PC-3 (cell line): ENCODE data around the gene RAB33B. TPM values are rescaled to one million over a fixed set of nuclear protein-coding genes. Genes with fewer than 3 reads are reported as not detected.

ENCODE experiments used
- ATAC-seq: fragments of 200-7000 bp; cut with Tn5 transposase; 2 replicates; pipeline ENCODE4 v1.9.1; 2020; ENCODE audit warnings: mild to moderate bottlenecking, moderate library complexity
- BruUV-seq: library from RNA; stranded (reverse); fragments of 400-500 nt; replicated peaks from 2 replicates; lab custom pipeline; 2021; lab: Mats Ljungman, UMichigan
- CTCF ChIA-PET: fragments of 300-600 bp; sonication (Branson Sonifier 250); formaldehyde crosslinking; loops from one replicate; lab custom pipeline; 2022; ENCODE audit warnings: antibody characterized with exemption; lab: Charles Lee
- POLR2A ChIA-PET: fragments of 300-600 bp; sonication (Branson Sonifier 250); formaldehyde crosslinking; loops from one replicate; lab custom pipeline; 2022; ENCODE audit warnings: antibody characterized with exemption; ENCODE audit not compliant: unreplicated experiment; lab: Charles Lee
- DNase-seq: peaks from one replicate; pipeline ENCODE4 v3.0.0-alpha.2; 2015
- H2AFZ ChIP-seq: fragments of 300-600 bp; sonication (generic); 2 replicates; pipeline ENCODE4 v1.6.0; 2016; ENCODE audit warnings: antibody characterized with exemption, low read length
- H3F3A ChIP-seq: fragments of 300-600 bp; sonication (generic); one replicate; pipeline ENCODE4 v1.6.0; 2017; ENCODE audit warnings: antibody characterized with exemption, low read length, control low read depth, mild to moderate bottlenecking; ENCODE audit not compliant: unreplicated experiment
- H3K27ac ChIP-seq: fragments of 300-600 bp; sonication (generic); 2 replicates; pipeline ENCODE4 v1.5.1; 2016; ENCODE audit warnings: mild to moderate bottlenecking, low read length
- H3K27me3 ChIP-seq: fragments of 300-600 bp; sonication (generic); 2 replicates; pipeline ENCODE4 v1.6.1; 2016; ENCODE audit warnings: low read length, mixed read lengths
- H3K36me3 ChIP-seq: fragments of 300-600 bp; sonication (generic); 2 replicates; pipeline ENCODE4 v1.6.1; 2016; ENCODE audit warnings: low read depth, mixed run types, low read length, mixed read lengths
- H3K4me1 ChIP-seq: fragments of 300-600 bp; sonication (generic); 2 replicates; pipeline ENCODE4 v1.5.1; 2016; ENCODE audit warnings: low read length; ENCODE audit not compliant: insufficient read depth
- H3K4me2 ChIP-seq: fragments of 300-600 bp; sonication (generic); 2 replicates; pipeline ENCODE4 v1.6.0; 2016; ENCODE audit warnings: low read length
- H3K4me3 ChIP-seq: fragments of 300-600 bp; sonication (generic); 2 replicates; pipeline ENCODE4 v1.5.1; 2016; ENCODE audit warnings: mild to moderate bottlenecking, low read length, mixed read lengths
- H3K79me2 ChIP-seq: fragments of 300-600 bp; sonication (generic); 2 replicates; pipeline ENCODE4 v1.6.1; 2017; ENCODE audit warnings: low read length, mixed read lengths
- H3K9ac ChIP-seq: fragments of 300-600 bp; sonication (generic); 2 replicates; pipeline ENCODE4 v1.6.0; 2016; ENCODE audit warnings: mild to moderate bottlenecking, low read length
- H3K9me2 ChIP-seq: fragments of 300-600 bp; sonication (generic); replicated peaks from 2 replicates; pipeline ENCODE4 v1.6.1; 2016; ENCODE audit warnings: mixed run types, low read length, mixed read lengths
- H3K9me3 ChIP-seq: fragments of 300-600 bp; sonication (generic); 2 replicates; pipeline ENCODE4 v1.6.1; 2016; ENCODE audit warnings: low read length, mixed read lengths
- H4K20me1 ChIP-seq: fragments of 300-600 bp; sonication (generic); 2 replicates; pipeline ENCODE4 v1.6.1; 2016; ENCODE audit warnings: low read length, mixed read lengths
- EZH2 ChIP-seq: fragments of 300-600 bp; sonication (generic); IDR thresholded peaks from one replicate; pipeline ENCODE4 v1.6.1; 2017; ENCODE audit warnings: antibody characterized with exemption, mild to moderate bottlenecking, low read length; ENCODE audit not compliant: unreplicated experiment
- EZH2phosphoT487 ChIP-seq: fragments of 300-600 bp; sonication (generic); IDR thresholded peaks from 2 replicates; pipeline ENCODE4 v1.6.1; 2018; ENCODE audit warnings: mild to moderate bottlenecking, antibody characterized with exemption, low read length, borderline replicate concordance
- intact Hi-C: fragments of 100-400 bp; cut with micrococcal nuclease; formaldehyde crosslinking; loops from 2 replicates; pipeline ENCODE4 v1.9.0; 2023
- total RNA-seq: library from RNA; depleted of rRNA; stranded (reverse); fragments of >200 nt; gene quantifications from 2 replicates; pipeline ENCODE4 v1.2.3, GENCODE V29; 2014; rRNA removed
- TF ChIP-seq, protein P1 (sequence below): fragments of 300-600 bp; sonication (generic); conservative IDR thresholded peaks from 2 replicates; pipeline ENCODE4 v1.5.1; 2017; ENCODE audit warnings: antibody characterized with exemption, low read depth, mild to moderate bottlenecking, low read length

The RAB33B gene
- total RNA-seq, 1 experiment from 2014 or later = 4.4 TPM

GRCh38 chr4:139525414-139525813 is 71.5 kb downstream of the RAB33B start:
- Histone ChIP-seq H3K9me2 (no peaks in the 10 kb centered on the region), H4K20me1 (no peaks in the 10 kb centered on the region), H3K4me2 (no peak overlapping the region), H3K36me3 (peaks cover 19% of the 10 kb centered on the region), H3K27ac (no peak overlapping the region), H2AFZ (no peak overlapping the region), H3F3A (no peaks in the 10 kb centered on the region), H3K4me3 (no peak overlapping the region), H3K27me3 (no peaks in the 10 kb centered on the region), H3K9ac (no peak overlapping the region), H3K4me1 (peaks cover 23% of the 10 kb centered on the region), H3K9me3 (no peaks in the 10 kb centered on the region), H3K79me2 (no peaks in the 10 kb centered on the region)
- no TSS peak for BruUV-seq
- intact Hi-C loops = no loop called here
- ATAC-seq (no peak), DNase-seq (no peak)
- POLR2A ChIA-PET = no interaction called here
- CTCF ChIA-PET = no interaction called here
- TF ChIP-seq EZH2phosphoT487 = no peak
- TF ChIP-seq, protein P1, sequence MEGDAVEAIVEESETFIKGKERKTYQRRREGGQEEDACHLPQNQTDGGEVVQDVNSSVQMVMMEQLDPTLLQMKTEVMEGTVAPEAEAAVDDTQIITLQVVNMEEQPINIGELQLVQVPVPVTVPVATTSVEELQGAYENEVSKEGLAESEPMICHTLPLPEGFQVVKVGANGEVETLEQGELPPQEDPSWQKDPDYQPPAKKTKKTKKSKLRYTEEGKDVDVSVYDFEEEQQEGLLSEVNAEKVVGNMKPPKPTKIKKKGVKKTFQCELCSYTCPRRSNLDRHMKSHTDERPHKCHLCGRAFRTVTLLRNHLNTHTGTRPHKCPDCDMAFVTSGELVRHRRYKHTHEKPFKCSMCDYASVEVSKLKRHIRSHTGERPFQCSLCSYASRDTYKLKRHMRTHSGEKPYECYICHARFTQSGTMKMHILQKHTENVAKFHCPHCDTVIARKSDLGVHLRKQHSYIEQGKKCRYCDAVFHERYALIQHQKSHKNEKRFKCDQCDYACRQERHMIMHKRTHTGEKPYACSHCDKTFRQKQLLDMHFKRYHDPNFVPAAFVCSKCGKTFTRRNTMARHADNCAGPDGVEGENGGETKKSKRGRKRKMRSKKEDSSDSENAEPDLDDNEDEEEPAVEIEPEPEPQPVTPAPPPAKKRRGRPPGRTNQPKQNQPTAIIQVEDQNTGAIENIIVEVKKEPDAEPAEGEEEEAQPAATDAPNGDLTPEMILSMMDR = no peak
- no peak for TF ChIP-seq EZH2

Other genes starting within 250 kb of the RAB33B start
- gene MGARP, start 173.9 kb upstream of the RAB33B start, total RNA-seq = 0.33 TPM in 1 of 2 replicates, not detected in the other
- gene NAA15, start 152.6 kb upstream of the RAB33B start, total RNA-seq = 40.0 and 41.0 TPM in 2 replicates
- gene NDUFC1, start 151.6 kb upstream of the RAB33B start, total RNA-seq = 62.2 and 92.9 TPM in 2 replicates
- 29.6 and 31.4 TPM in 2 replicates for gene SETD7, start 102.1 kb downstream of the RAB33B start, total RNA-seq
- gene MGST2, start 211.7 kb downstream of the RAB33B start, total RNA-seq = 31.6 and 39.0 TPM in 2 replicates